CD14-positive monocyte (primary cell): ENCODE results near the gene AFF1. TPM values are rescaled to one million over a fixed set of nuclear protein-coding genes. Genes with fewer than 3 reads are reported as not detected.
A peak's percentile ranks its signal among the peaks of the same experiment; 100 is the strongest.

Experiments used
- DNase-seq, 3 donors: peaks; one replicate each; pipeline ENCODE4 v3.0.0-alpha.2; 2011 to 2022
- H2AFZ ChIP-seq: 2 replicates; pipeline ENCODE4 v1.6.0; 2012; ENCODE audit warnings: mild to moderate bottlenecking, low read depth, low read length, inconsistent platforms; ENCODE audit not compliant: insufficient read depth, poor library complexity, severe bottlenecking
- H3K27ac ChIP-seq, 2 donors: 1 replicate in 1 of 2; 2 replicates in 1 of 2; pipeline ENCODE4 v1.5.1; 2012 to 2013; ENCODE audit warnings: low read length in 2 of 2, control low read depth in 1 of 2, inconsistent platforms in 1 of 2, low read depth in 1 of 2, mild to moderate bottlenecking in 1 of 2
- H3K27me3 ChIP-seq, 2 donors: one replicate each; pipeline versions ENCODE4 v1.6.0 to v1.6.1; 2011 to 2013; ENCODE audit warnings: low read length in 2 of 2; ENCODE audit not compliant: control insufficient read depth in 2 of 2, insufficient read depth in 2 of 2
- H3K36me3 ChIP-seq, 2 donors: replicated peaks in 1 of 2; 1 replicate in 1 of 2; 2 replicates in 1 of 2; pipeline versions ENCODE4 v1.5.1 to v1.6.1; 2012 to 2013; ENCODE audit warnings: low read length in 2 of 2, control low read depth in 1 of 2, inconsistent platforms in 1 of 2, mild to moderate bottlenecking in 1 of 2; ENCODE audit not compliant: insufficient read depth in 2 of 2, control insufficient read depth in 1 of 2
- H3K4me1 ChIP-seq, 2 donors: 1 replicate in 1 of 2; 2 replicates in 1 of 2; pipeline versions ENCODE4 v1.5.1 to v1.6.1; 2012 to 2013; ENCODE audit warnings: low read length in 2 of 2, control low read depth in 1 of 2, inconsistent platforms in 1 of 2, mild to moderate bottlenecking in 1 of 2, moderate library complexity in 1 of 2; ENCODE audit not compliant: insufficient read depth in 2 of 2, control insufficient read depth in 1 of 2
- H3K4me2 ChIP-seq: replicated peaks from 2 replicates; pipeline ENCODE3; 2012; ENCODE audit warnings: low read length, moderate library complexity, mild to moderate bottlenecking; ENCODE audit not compliant: poor library complexity, severe bottlenecking; ENCODE audit errors: extremely low read depth
- H3K4me3 ChIP-seq, 3 experiments: fragments of 200-600 bp in 1 of 3; sonication (generic) in 1 of 3; replicated peaks in 1 of 3; 1 replicate in 2 of 3; 2 replicates in 1 of 3; pipeline ENCODE4 v1.5.1; 2011 to 2013; ENCODE audit warnings: low read length in 3 of 3, mild to moderate bottlenecking in 3 of 3, control low read depth in 2 of 3, low read depth in 2 of 3, inconsistent platforms in 1 of 3, moderate library complexity in 1 of 3
- H3K79me2 ChIP-seq: 2 replicates; pipeline ENCODE4 v1.6.0; 2012; ENCODE audit warnings: mild to moderate bottlenecking, control low read depth, inconsistent platforms, low read length, moderate library complexity; ENCODE audit not compliant: insufficient read depth
- H3K9ac ChIP-seq: 2 replicates; pipeline ENCODE4 v1.6.0; 2017; ENCODE audit warnings: low read length, mild to moderate bottlenecking; ENCODE audit not compliant: insufficient read depth, poor library complexity, severe bottlenecking
- H3K9me3 ChIP-seq, 2 donors: replicated peaks in 1 of 2; 1 replicate in 1 of 2; 2 replicates in 1 of 2; pipeline versions ENCODE4 v1.5.1 to v1.6.1; 2012 to 2013; ENCODE audit warnings: low read length in 2 of 2, control low read depth in 1 of 2; ENCODE audit not compliant: control insufficient read depth in 1 of 2, insufficient read depth in 1 of 2
- H4K20me1 ChIP-seq: 2 replicates; pipeline ENCODE4 v1.6.0; 2012; ENCODE audit warnings: mild to moderate bottlenecking, low read length, control low read depth, moderate library complexity; ENCODE audit not compliant: insufficient read depth
- H3K27ac Mint-ChIP-seq, 7 donors: one replicate each; pipeline ENCODE4 v1.8.0; 2020; ENCODE audit warnings: mild to moderate bottlenecking in 7 of 7, mixed read lengths in 7 of 7, moderate library complexity in 6 of 7, inconsistent platforms in 2 of 7
- H3K27me3 Mint-ChIP-seq, 3 donors: one replicate each; pipeline ENCODE4 v1.8.0; 2021 to 2022; ENCODE audit warnings: low read depth in 3 of 3, mild to moderate bottlenecking in 3 of 3, mixed read lengths in 3 of 3, moderate library complexity in 3 of 3, inconsistent platforms in 1 of 3
- H3K36me3 Mint-ChIP-seq, 2 donors: one replicate each; pipeline ENCODE4 v1.8.0; 2020; ENCODE audit warnings: mixed read lengths in 2 of 2, inconsistent platforms in 1 of 2, mild to moderate bottlenecking in 1 of 2
- H3K4me1 Mint-ChIP-seq: one replicate; pipeline ENCODE4 v1.8.0; 2020; ENCODE audit warnings: mild to moderate bottlenecking, mixed read lengths
- H3K4me3 Mint-ChIP-seq, 2 donors: one replicate each; pipeline ENCODE4 v1.8.0; 2020; ENCODE audit warnings: mild to moderate bottlenecking in 2 of 2, mixed read lengths in 2 of 2, moderate library complexity in 1 of 2
- H3K9me3 Mint-ChIP-seq, 7 donors: one replicate each; pipeline ENCODE4 v1.8.0; 2020 to 2022; ENCODE audit warnings: mixed read lengths in 7 of 7, mild to moderate bottlenecking in 6 of 7, moderate library complexity in 6 of 7, inconsistent platforms in 2 of 7
- CTCF ChIP-seq: fragments of 200-600 bp; IDR thresholded peaks from one replicate; pipeline ENCODE4 v1.8.0; 2022; ENCODE audit warnings: antibody characterized with exemption, mild to moderate bottlenecking
- WGBS: methylation state at CpG from one replicate; pipeline ENCODE4 v1.1.5; 2013; ENCODE audit warnings: missing lambda C conversion rate; ENCODE audit not compliant: insufficient coverage; 5-methylcytosine and 5-hydroxymethylcytosine counted together
- intact Hi-C, 2 donors: fragments of 100-400 bp; cut with micrococcal nuclease; formaldehyde crosslinking; loops; one replicate each; pipeline versions ENCODE4 v1.15.0 to v1.15.1; 2023
- polyA plus RNA-seq, 3 donors: library from polyadenylated mRNA; depleted of rRNA in 1 of 3; unstranded in 2 of 3; stranded (reverse) in 1 of 3; fragments of 300-500 nt in 2 of 3; fragments of >200 nt in 1 of 3; fragmentation: Illumina TruSeq in 2 of 3; gene quantifications; 1 replicate in 2 of 3; 2 replicates in 1 of 3; pipeline ENCODE4 v1.2.3, GENCODE V29; 2012 to 2021

AFF1 gene
- polyA plus RNA-seq, 3 donors: 7.5 to 20.9 (median 16.3) TPM

DNA sequence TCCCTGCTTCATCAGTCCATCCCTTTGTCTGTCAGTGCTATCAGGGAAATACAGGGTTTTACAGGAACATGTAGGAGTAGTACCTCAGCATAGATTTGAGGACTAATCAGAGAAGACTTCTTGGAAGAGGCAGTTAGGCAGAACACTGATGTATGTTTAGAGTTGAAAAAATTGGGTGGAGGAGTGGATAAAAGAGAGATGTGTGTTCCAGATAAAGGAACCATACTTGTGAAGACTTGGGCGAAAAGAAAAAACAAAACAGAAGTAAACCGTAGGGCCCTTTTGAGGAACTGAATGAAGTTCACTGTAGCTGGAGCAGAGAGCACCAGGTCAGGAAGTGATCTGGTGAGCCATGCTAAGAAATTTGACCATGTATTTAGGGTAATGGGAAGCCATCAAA, 32.3 kb downstream of the AFF1 start:
- DNase-seq: peak; percentile 55 to 76 (median 66)
- Histone ChIP-seq H3K27me3 (no peaks in the 10 kb centered on the region), H3K9me3 (no peaks in the 10 kb centered on the region), H3K4me3 (peak overlapping the region in 1 of 3 experiments; percentile 44), H3K27ac (peak overlapping the region in 1 of 2 donors; percentile 85), H3K79me2 (peaks cover 89% of the 10 kb centered on the region), H3K4me1 (peaks cover 38 to 40% of the 10 kb centered on the region in 2 donors), H2AFZ (no peak overlapping the region), H3K36me3 (no peaks in the 10 kb centered on the region), H3K4me2 (peak overlapping the region; percentile 46), H3K9ac (no peak overlapping the region), H4K20me1 (peaks cover 51% of the 10 kb centered on the region)
- 0% methylated on average over 2 of the region's 2 CpGs for WGBS
- Mint-ChIP-seq H3K4me1 (peaks cover 8% of the 10 kb centered on the region), H3K27me3 (no peaks in the 10 kb centered on the region), H3K36me3 (peaks cover 6 to 9% of the 10 kb centered on the region in 2 donors), H3K27ac (no peak overlapping the region), H3K4me3 (no peak overlapping the region), H3K9me3 (no peaks in the 10 kb centered on the region)
- TF ChIP-seq CTCF: no peak
- intact Hi-C loops: no loop called here

DNA sequence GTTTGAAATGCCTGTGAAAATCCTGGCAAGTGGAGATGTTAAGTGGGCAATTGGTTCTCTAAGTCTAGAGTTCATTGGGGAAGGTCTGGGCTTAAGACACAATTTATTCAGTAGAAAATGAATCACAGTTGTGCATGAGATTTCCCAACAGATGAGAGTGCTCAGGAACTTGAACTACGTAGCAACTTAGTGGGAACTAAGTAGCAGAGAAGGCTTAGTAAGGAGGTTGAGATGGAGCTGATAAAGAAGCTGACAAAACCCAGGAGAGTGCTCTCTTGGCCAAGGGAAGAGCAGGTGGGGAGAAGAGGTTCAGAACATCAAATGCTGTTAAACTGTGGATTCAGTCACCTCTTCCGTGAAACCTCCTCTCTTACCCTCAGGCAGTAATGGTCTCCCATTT, 33.0 kb downstream of the AFF1 start:
- DNase-seq: peak; percentile 66 to 87 (median 84)
- WGBS: 0% methylated on average over 1 of the region's 2 CpGs
- intact Hi-C loops: no loop called here
- H3K4me2 ChIP-seq: peak overlapping the region; percentile 46
- peaks cover 88% of the 10 kb centered on the region for H3K79me2 ChIP-seq
- Mint-ChIP-seq H3K4me1 (peaks cover 14% of the 10 kb centered on the region), H3K9me3 (no peaks in the 10 kb centered on the region), H3K27ac (no peak overlapping the region), H3K4me3 (no peak overlapping the region), H3K36me3 (peaks cover 3 to 9% of the 10 kb centered on the region in 2 donors), H3K27me3 (no peaks in the 10 kb centered on the region)
- peak overlapping the region in 1 of 2 donors; percentile 85 for H3K27ac ChIP-seq
- no peak overlapping the region for H2AFZ ChIP-seq
- no peaks in the 10 kb centered on the region for H3K9me3 ChIP-seq
- peak overlapping the region; percentile 22 for H3K9ac ChIP-seq
- peaks cover 55% of the 10 kb centered on the region for H4K20me1 ChIP-seq
- H3K27me3 ChIP-seq: no peaks in the 10 kb centered on the region
- no peak for TF ChIP-seq CTCF
- H3K36me3 ChIP-seq: no peaks in the 10 kb centered on the region
- peak overlapping the region in 1 of 3 experiments; percentile 44 for H3K4me3 ChIP-seq
- H3K4me1 ChIP-seq: peaks cover 41 to 43% of the 10 kb centered on the region in 2 donors
